Measurements from ENCODE around the gene SIGLECL1.
"Not testable (repeated sequence)": the region's sequence is repeated elsewhere in the genome, so short reads cannot be mapped to it uniquely, and the experiment has no call there.

The SIGLECL1 gene

GRCh38 chr19:51250786-51251467 lies at the start of gene SIGLECL1:
Gene SIGLECL1, plus strand, starts transcription at chr19:51251080. Its CDS starts 12,993 bp downstream, at chr19:51264073.
- DNase-seq (ENCODE audit: low spot score): no peak

- no peak for DNase-seq (ENCODE audit: low spot score)
Observed at GRCh38 chr19:51201712-51202111, 49.2 kb upstream of the SIGLECL1 start.

- DNase-seq (ENCODE audit: low spot score): no peak
Observed at GRCh38 chr19:51203916-51204315, 47.0 kb upstream of the SIGLECL1 start.

GRCh38 chr19:51204321-51204720 lies 46.6 kb upstream of the SIGLECL1 start:
- DNase-seq (ENCODE audit: low spot score): no peak

- DNase-seq (ENCODE audit: low spot score): no peak
Observed at GRCh38 chr19:51207747-51208146, 43.1 kb upstream of the SIGLECL1 start.

GRCh38 chr19:51210191-51210784 lies 40.6 kb upstream of the SIGLECL1 start:
- DNase-seq (ENCODE audit: low spot score): no peak

- not testable (repeated sequence) for DNase-seq (ENCODE audit: low spot score)
Observed at GRCh38 chr19:51210874-51211361, 40.0 kb upstream of the SIGLECL1 start.

GRCh38 chr19:51211833-51212232 lies 39.0 kb upstream of the SIGLECL1 start:
- no peak for DNase-seq (ENCODE audit: low spot score)

GRCh38 chr19:51219307-51219706 lies 31.6 kb upstream of the SIGLECL1 start:
- DNase-seq (ENCODE audit: low spot score): no peak

- no peak for DNase-seq (ENCODE audit: low spot score)
Observed at GRCh38 chr19:51219971-51220370, 30.9 kb upstream of the SIGLECL1 start.

- no peak for DNase-seq (ENCODE audit: low spot score)
Observed at GRCh38 chr19:51220996-51221395, 29.9 kb upstream of the SIGLECL1 start.

- no peak for DNase-seq (ENCODE audit: low spot score)
Observed at GRCh38 chr19:51224163-51224641, 26.7 kb upstream of the SIGLECL1 start.

- DNase-seq (ENCODE audit: low spot score): not testable (repeated sequence)
Observed at GRCh38 chr19:51224898-51225393, 25.9 kb upstream of the SIGLECL1 start, which contains the start of gene CD33. Gene CD33, plus strand, starts transcription at chr19:51225080. Its CDS starts 39 bp downstream, at chr19:51225119.

GRCh38 chr19:51226067-51226466 lies 24.8 kb upstream of the SIGLECL1 start:
- DNase-seq (ENCODE audit: low spot score): no peak

GRCh38 chr19:51227326-51227725 lies 23.6 kb upstream of the SIGLECL1 start:
- DNase-seq (ENCODE audit: low spot score): no peak

GRCh38 chr19:51227966-51228365 lies 22.9 kb upstream of the SIGLECL1 start:
- DNase-seq (ENCODE audit: low spot score): no peak

- no peak for DNase-seq (ENCODE audit: low spot score)
Observed at GRCh38 chr19:51240866-51241265, 10.0 kb upstream of the SIGLECL1 start.

- DNase-seq (ENCODE audit: low spot score): no peak
Observed at GRCh38 chr19:51242881-51243630, 7.8 kb upstream of the SIGLECL1 start.

- DNase-seq (ENCODE audit: low spot score): no peak
Observed at GRCh38 chr19:51246164-51246552, 4.7 kb upstream of the SIGLECL1 start.

- DNase-seq (ENCODE audit: low spot score): no peak
Observed at GRCh38 chr19:51247972-51248590, 2.8 kb upstream of the SIGLECL1 start.

- no peak for DNase-seq (ENCODE audit: low spot score)
Observed at GRCh38 chr19:51251468-51251820, 564 bp downstream of the SIGLECL1 start.
